H1 (cell line): ENCODE data around the gene TMEM14B. TPM values are rescaled to one million over a fixed set of nuclear protein-coding genes. Genes with fewer than 3 reads are reported as not detected.

Experiments
- CTCF ChIA-PET: fragments of 300-600 bp; sonication (Branson Sonifier 250); formaldehyde crosslinking; loops from one replicate; lab custom pipeline; 2021; ENCODE audit not compliant: partially characterized antibody; lab: Charles Lee
- POLR2A ChIA-PET: fragments of 300-600 bp; sonication (Branson Sonifier 250); formaldehyde crosslinking; loops from one replicate; lab custom pipeline; 2021; ENCODE audit warnings: inconsistent platforms; ENCODE audit not compliant: partially characterized antibody; lab: Charles Lee
- DNase-seq, 2 experiments: peaks; one replicate each; pipeline versions ENCODE4 v3.0.0 to v3.0.0-alpha.2; 2010 to 2022; ENCODE audit warnings: low spot score in 2 of 2, low read depth in 1 of 2, mixed read lengths in 1 of 2
- FAIRE-seq: peaks from 2 replicates; lab custom pipeline; 2011; peaks lifted over from hg19 to GRCh38; lab: Jason Lieb, UNC
- H2AFZ ChIP-seq: 2 replicates; pipeline ENCODE4 v1.8.1; 2012; ENCODE audit warnings: low read length, inconsistent platforms
- H2AK5ac ChIP-seq: 2 replicates; pipeline ENCODE4 v1.6.1; 2013; ENCODE audit warnings: low read depth, low read length
- H2BK120ac ChIP-seq: replicated peaks from 2 replicates; pipeline ENCODE3; 2013; ENCODE audit warnings: low read depth, low read length, inconsistent platforms
- H2BK12ac ChIP-seq: 2 replicates; pipeline ENCODE4 v1.6.1; 2013; ENCODE audit warnings: low read depth, low read length
- H2BK15ac ChIP-seq: 2 replicates; pipeline ENCODE4 v1.6.1; 2013; ENCODE audit warnings: low read length
- H2BK20ac ChIP-seq: 2 replicates; pipeline ENCODE4 v1.6.1; 2013; ENCODE audit warnings: low read length
- H2BK5ac ChIP-seq: 2 replicates; pipeline ENCODE4 v1.6.1; 2013; ENCODE audit warnings: low read depth, low read length
- H3K14ac ChIP-seq: 2 replicates; pipeline ENCODE4 v1.6.1; 2013; ENCODE audit warnings: inconsistent platforms; ENCODE audit not compliant: insufficient read length
- H3K18ac ChIP-seq: 2 replicates; pipeline ENCODE4 v1.6.1; 2013; ENCODE audit warnings: low read length; ENCODE audit errors: extremely low read depth
- H3K23ac ChIP-seq: 2 replicates; pipeline ENCODE4 v1.6.1; 2013; ENCODE audit warnings: inconsistent platforms; ENCODE audit not compliant: insufficient read length
- H3K23me2 ChIP-seq: 2 replicates; pipeline ENCODE4 v1.6.1; 2013; ENCODE audit warnings: low read depth, low read length
- H3K27ac ChIP-seq: 2 replicates; pipeline ENCODE4 v1.6.1; 2011; ENCODE audit warnings: low read depth, low read length, inconsistent platforms
- H3K27me3 ChIP-seq, 4 experiments: replicated peaks in 1 of 4; 1 replicate in 1 of 4; 2 replicates in 3 of 4; pipeline versions ENCODE4 v1.6.1 to v1.8.1; 2011 to 2013; ENCODE audit warnings: low read length in 3 of 4, mild to moderate bottlenecking in 3 of 4, inconsistent platforms in 2 of 4, mixed read lengths in 2 of 4, moderate library complexity in 1 of 4; ENCODE audit not compliant: control insufficient read depth in 3 of 4, insufficient read depth in 3 of 4; ENCODE audit errors: extremely low read depth in 1 of 4
- H3K36me3 ChIP-seq, 4 experiments: 2 replicates each; pipeline versions ENCODE4 v1.6.1 to v1.8.1; 2011 to 2013; ENCODE audit warnings: mild to moderate bottlenecking in 4 of 4, low read length in 3 of 4, moderate library complexity in 2 of 4, control low read depth in 1 of 4, inconsistent platforms in 1 of 4; ENCODE audit not compliant: insufficient read depth in 4 of 4, control insufficient read depth in 2 of 4
- H3K4ac ChIP-seq: replicated peaks from 2 replicates; pipeline ENCODE3; 2013; ENCODE audit warnings: low read length, low read depth, mixed read lengths, inconsistent platforms; ENCODE audit not compliant: insufficient read length
- H3K4me1 ChIP-seq, 4 experiments: replicated peaks in 1 of 4; 1 replicate in 1 of 4; 2 replicates in 3 of 4; pipeline versions ENCODE4 v1.6.1 to v1.8.1; 2011 to 2013; ENCODE audit warnings: low read length in 3 of 4, inconsistent platforms in 2 of 4, mixed read lengths in 1 of 4; ENCODE audit not compliant: insufficient read depth in 4 of 4, control insufficient read depth in 3 of 4
- H3K4me2 ChIP-seq, 2 experiments: 2 replicates each; pipeline versions ENCODE4 v1.6.1 to v1.8.1; 2011 to 2013; ENCODE audit warnings: low read depth in 2 of 2, low read length in 2 of 2, control low read depth in 1 of 2, inconsistent platforms in 1 of 2, mild to moderate bottlenecking in 1 of 2; ENCODE audit not compliant: insufficient read depth in 1 of 2
- H3K4me3 ChIP-seq, 4 experiments: fragments of 200-600, 300-600 bp in 1 of 4; sonication (generic), shearing (Covaris generic), sonication (Bioruptor Twin) in 1 of 4; 2 replicates each; pipeline versions ENCODE4 v1.5.1 to v1.8.1; 2011 to 2016; ENCODE audit warnings: low read length in 4 of 4, low read depth in 3 of 4, control low read depth in 2 of 4, inconsistent platforms in 2 of 4, mild to moderate bottlenecking in 2 of 4, mixed read lengths in 1 of 4, moderate library complexity in 1 of 4; ENCODE audit not compliant: insufficient read depth in 2 of 4; ENCODE audit errors: extremely low read depth in 1 of 4
- H3K56ac ChIP-seq: replicated peaks from 2 replicates; pipeline ENCODE3; 2013; ENCODE audit warnings: low read depth, mild to moderate bottlenecking, mixed read lengths, low read length, inconsistent platforms; ENCODE audit not compliant: insufficient read length
- H3K79me1 ChIP-seq: 2 replicates; pipeline ENCODE4 v1.6.1; 2013; ENCODE audit warnings: low read depth, low read length, control low read depth
- H3K79me2 ChIP-seq, 2 experiments: 2 replicates each; pipeline versions ENCODE4 v1.6.1 to v1.8.1; 2012 to 2013; ENCODE audit warnings: low read length in 2 of 2, mild to moderate bottlenecking in 2 of 2, inconsistent platforms in 1 of 2; ENCODE audit not compliant: insufficient read depth in 2 of 2, control insufficient read depth in 1 of 2
- H3K9ac ChIP-seq, 4 experiments: replicated peaks in 1 of 4; 1 replicate in 1 of 4; 2 replicates in 3 of 4; pipeline versions ENCODE4 v1.6.1 to v1.8.1; 2011 to 2013; ENCODE audit warnings: low read depth in 3 of 4, low read length in 3 of 4, control low read depth in 2 of 4, mild to moderate bottlenecking in 2 of 4, moderate library complexity in 2 of 4, inconsistent platforms in 1 of 4; ENCODE audit errors: extremely low read depth in 1 of 4
- H3K9me3 ChIP-seq, 2 experiments: 2 replicates each; pipeline versions ENCODE4 v1.6.1 to v1.8.1; 2012 to 2013; ENCODE audit warnings: mild to moderate bottlenecking in 2 of 2, moderate library complexity in 2 of 2, control low read depth in 1 of 2, inconsistent platforms in 1 of 2, low read depth in 1 of 2, low read length in 1 of 2, mixed read lengths in 1 of 2; ENCODE audit not compliant: insufficient read depth in 2 of 2
- H4K20me1 ChIP-seq, 2 experiments: replicated peaks in 1 of 2; 2 replicates each; pipeline versions ENCODE3 to v1.8.1; 2011 to 2013; ENCODE audit warnings: inconsistent platforms in 2 of 2, low read length in 2 of 2, mild to moderate bottlenecking in 1 of 2; ENCODE audit not compliant: insufficient read depth in 2 of 2, control insufficient read depth in 1 of 2
- H4K5ac ChIP-seq: 2 replicates; pipeline ENCODE4 v1.6.1; 2013; ENCODE audit warnings: low read length, low read depth, mixed read lengths, inconsistent platforms; ENCODE audit not compliant: insufficient read length
- H4K8ac ChIP-seq: 2 replicates; pipeline ENCODE4 v1.8.0; 2013; ENCODE audit warnings: mild to moderate bottlenecking, moderate library complexity, low read length, inconsistent platforms; ENCODE audit not compliant: insufficient read depth; ENCODE audit errors: extremely low read depth
- H4K91ac ChIP-seq: replicated peaks from 2 replicates; pipeline ENCODE3; 2013; ENCODE audit warnings: low read length, mixed read lengths, inconsistent platforms; ENCODE audit not compliant: insufficient read length
- CREB1 ChIP-seq: IDR thresholded peaks from 2 replicates; pipeline ENCODE4 v1.6.1; 2012; ENCODE audit warnings: inconsistent platforms
- EP300 ChIP-seq, 2 experiments: IDR thresholded peaks; 1 replicate in 1 of 2; 2 replicates in 1 of 2; pipeline ENCODE4 v1.6.1; 2011 to 2012; ENCODE audit warnings: low read depth in 2 of 2, low read length in 2 of 2, mild to moderate bottlenecking in 2 of 2, borderline replicate concordance in 1 of 2, inconsistent platforms in 1 of 2, moderate library complexity in 1 of 2
- GABPA ChIP-seq: IDR thresholded peaks from 2 replicates; pipeline ENCODE4 v1.6.1; 2011; ENCODE audit warnings: mild to moderate bottlenecking, low read length, moderate library complexity, borderline replicate concordance; ENCODE audit not compliant: insufficient read depth
- KDM4A ChIP-seq: IDR thresholded peaks from one replicate; pipeline ENCODE4 v1.7.1; 2012; ENCODE audit warnings: low read depth, mild to moderate bottlenecking, moderate library complexity, low read length, inconsistent platforms; ENCODE audit not compliant: severe bottlenecking
- MAFK ChIP-seq: IDR thresholded peaks from 2 replicates; pipeline ENCODE4 v1.6.1; 2012; ENCODE audit warnings: low read depth, mild to moderate bottlenecking, improper control_type of control experiment, low read length
- POU5F1 ChIP-seq: IDR thresholded peaks from 2 replicates; pipeline ENCODE4 v1.6.1; 2011; ENCODE audit warnings: low read depth, mild to moderate bottlenecking, low read length, moderate library complexity
- SP1 ChIP-seq: IDR thresholded peaks from 2 replicates; pipeline ENCODE4 v1.6.1; 2011; ENCODE audit warnings: low read depth, low read length
- SP4 ChIP-seq: IDR thresholded peaks from 2 replicates; pipeline ENCODE4 v1.6.1; 2012; ENCODE audit warnings: low read length, inconsistent platforms
- USF2 ChIP-seq: IDR thresholded peaks from 2 replicates; pipeline ENCODE4 v1.6.1; 2011; ENCODE audit warnings: low read length, improper control_type of control experiment
- WGBS, 2 experiments: shearing (Covaris generic) in 1 of 2; methylation state at CpG; one replicate each; pipeline versions ENCODE4 v1.1.6 to v1.1.7; 2013 to 2015; ENCODE audit warnings: low lambda C conversion rate in 2 of 2, mixed read lengths in 2 of 2, inconsistent platforms in 1 of 2, low coverage in 1 of 2, missing lambda C conversion rate in 1 of 2; ENCODE audit not compliant: insufficient replicate concordance in 2 of 2, insufficient coverage in 1 of 2, insufficient read length in 1 of 2; ENCODE audit errors: extremely low coverage in 1 of 2, missing lambda C conversion rate in 1 of 2; 5-methylcytosine and 5-hydroxymethylcytosine counted together
- polyA plus RNA-seq, 7 experiments: library from polyadenylated mRNA; depleted of rRNA in 3 of 7; stranded (reverse) in 5 of 7; unstranded in 2 of 7; fragments of >200 nt in 5 of 7; fragments of 200-250 nt in 2 of 7; gene quantifications; 1 replicate in 5 of 7; 2 replicates in 1 of 7; 4 replicates in 1 of 7; pipeline versions ENCODE4 v1.2.1 to v1.2.3, GENCODE V29; 2011 to 2013; ENCODE audit warnings: missing spikeins in 2 of 7, mixed read lengths in 2 of 7
- total RNA-seq: library from RNA; stranded (reverse); fragmentation: NEBNext Ultra II Directional; extraction: Animal tissue kit (Norgen Biotek cat#: 25700); gene quantifications from 2 replicates; pipeline ENCODE4 v1.2.1, GENCODE V29; 2021
- TF ChIP-seq, protein P1 (sequence below): IDR thresholded peaks from 2 replicates; pipeline ENCODE4 v1.6.1; 2012; ENCODE audit warnings: inconsistent platforms

TMEM14B gene
- total and polyA plus RNA-seq, 2 of the 8 experiments (the other 6 are each of a cell fraction or from before 2014, with no cell fraction given) = 84.6 to 109 TPM

GRCh38 chr6:10719296-10719963 is 28.2 kb upstream of the TMEM14B start:
- peak overlapping the region; percentile 69 for H2BK120ac ChIP-seq
- H3K4me1 ChIP-seq = peaks cover 0 to 8% (median 4%) of the 10 kb centered on the region in 4 experiments; a peak in 3 of 7 replicates
- peak overlapping the region; percentile 43; the same call in 1 of the 2 replicates for H2BK20ac ChIP-seq
- no peak overlapping the region for H4K8ac ChIP-seq
- no peak overlapping the region for H2BK12ac ChIP-seq
- no peak overlapping the region for H2AK5ac ChIP-seq
- no peak overlapping the region for H3K56ac ChIP-seq
- 0 out of 2 replicates have a peak overlapping the region, but pooled peaks have one; percentile 36 for H2BK15ac ChIP-seq
- H4K5ac ChIP-seq = no peak overlapping the region
- H3K18ac ChIP-seq = no peak overlapping the region
- TF ChIP-seq USF2 (no peak), POU5F1 (no peak), EP300 (IDR thresholded peaks at IDR 0.05; ENCODE audit: borderline replicate concordance in 1 of 2, low read depth in 2 of 2, low read length in 2 of 2) (no peak), SP4 (no peak), GABPA (no peak), SP1 (peak; percentile 78), KDM4A (no peak), MAFK (peak; percentile 26; the same call in 1 of the 2 replicates), CREB1 (no peak)
- TF ChIP-seq, protein P1, sequence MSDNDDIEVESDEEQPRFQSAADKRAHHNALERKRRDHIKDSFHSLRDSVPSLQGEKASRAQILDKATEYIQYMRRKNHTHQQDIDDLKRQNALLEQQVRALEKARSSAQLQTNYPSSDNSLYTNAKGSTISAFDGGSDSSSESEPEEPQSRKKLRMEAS = no peak
- DNase-seq = no peak
- peaks cover 0 to 9% of the 10 kb centered on the region in 2 experiments; a peak in 3 of 4 replicates for H3K9me3 ChIP-seq
- no peaks in the 10 kb centered on the region for H4K20me1 ChIP-seq
- no peak overlapping the region for H2AFZ ChIP-seq
- no peak overlapping the region for H3K23ac ChIP-seq
- no peak overlapping the region for H3K4me3 ChIP-seq
- peaks cover 3 to 8% of the 10 kb centered on the region in 2 experiments; a peak in 3 of 4 replicates for H3K79me2 ChIP-seq
- ChIA-PET CTCF (interaction anchor here (0.7 to 1.3 kb wide), 5 partner anchors 11 to 249 kb away, joined by 3 read pairs; no protein-coding TSS in a partner anchor), POLR2A (interaction anchor here (1.2 to 6.9 kb wide), 4 partner anchors 9 to 27 kb away, joined by 3 to 39 read pairs (median 16); partner anchors contain the start of genes C6orf52, PAK1IP1 and TMEM14B)
- WGBS, 2 experiments = 90% methylated on average over 8 of the region's 8 CpGs; no CpG with 5 or more reads in 1 of the 2 experiments
- H3K36me3 ChIP-seq = no peaks in the 10 kb centered on the region
- peak overlapping the region; percentile 65 for H3K4ac ChIP-seq
- FAIRE-seq = no peak
- peak overlapping the region; percentile 72; the same call in 1 of the 2 replicates for H2BK5ac ChIP-seq
- H4K91ac ChIP-seq = peak overlapping the region; percentile 33
- peaks cover 4% of the 10 kb centered on the region; the same call in 1 of the 2 replicates for H3K23me2 ChIP-seq
- H3K9ac ChIP-seq = no peak overlapping the region
- H3K27me3 ChIP-seq = no peaks in the 10 kb centered on the region
- no peak overlapping the region for H3K4me2 ChIP-seq
- H3K14ac ChIP-seq = no peak overlapping the region
- 0 out of 2 replicates have a peak, but pooled peaks cover 5% of the 10 kb centered on the region for H3K79me1 ChIP-seq
- no peak overlapping the region for H3K27ac ChIP-seq
